ENCODE data around the gene PHF1.
"Not testable (repeated sequence)": the region's sequence is repeated elsewhere in the genome, so short reads cannot be mapped to it uniquely, and the experiment has no call there.

The PHF1 gene

GRCh38 chr6:33392979-33393378 is 17.8 kb upstream of the PHF1 start:
- H3K4me3 ChIP-seq (ENCODE audit: low read depth, low read length) = peak overlapping the region; percentile 97
- TF ChIP-seq CTCF (IDR thresholded peaks at IDR 0.05; ENCODE audit: control insufficient read depth, extremely low read depth, insufficient read depth) = no peak
- no peak for DNase-seq (ENCODE audit: low read depth)

- no peak for TF ChIP-seq CTCF (IDR thresholded peaks at IDR 0.05; ENCODE audit: control insufficient read depth, extremely low read depth, insufficient read depth)
- DNase-seq (ENCODE audit: low read depth) = no peak
- H3K4me3 ChIP-seq (ENCODE audit: low read depth, low read length) = no peak overlapping the region
These were observed 13.3 kb upstream of the PHF1 start for GRCh38 chr6:33397541-33397940.

GRCh38 chr6:33398601-33399000 is 12.2 kb upstream of the PHF1 start:
- H3K4me3 ChIP-seq (ENCODE audit: low read depth, low read length); DNase-seq (ENCODE audit: low read depth): not testable (repeated sequence)

- not testable (repeated sequence) for DNase-seq (ENCODE audit: low read depth)
These were observed 10.9 kb upstream of the PHF1 start for GRCh38 chr6:33399881-33400280.

DNA sequence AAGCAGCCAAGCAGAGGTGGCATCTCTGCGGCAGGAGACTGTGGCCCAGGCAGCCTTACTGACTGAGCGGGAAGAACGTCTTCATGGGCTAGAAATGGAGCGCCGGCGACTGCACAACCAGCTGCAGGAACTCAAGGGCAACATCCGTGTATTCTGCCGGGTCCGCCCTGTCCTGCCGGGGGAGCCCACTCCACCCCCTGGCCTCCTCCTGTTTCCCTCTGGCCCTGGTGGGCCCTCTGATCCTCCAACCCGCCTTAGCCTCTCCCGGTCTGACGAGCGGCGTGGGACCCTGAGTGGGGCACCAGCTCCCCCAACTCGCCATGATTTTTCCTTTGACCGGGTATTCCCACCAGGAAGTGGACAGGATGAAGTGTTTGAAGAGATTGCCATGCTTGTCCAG is 5.9 kb upstream of the PHF1 start:
- no peak for TF ChIP-seq CTCF (IDR thresholded peaks at IDR 0.05; ENCODE audit: control insufficient read depth, extremely low read depth, insufficient read depth)
- no peak overlapping the region for H3K4me3 ChIP-seq (ENCODE audit: low read depth, low read length)
- DNase-seq (ENCODE audit: low read depth) = no peak

More at GRCh38 chr6:33399881-33400280, 10.9 kb upstream of the PHF1 start:
- H3K4me3 ChIP-seq (ENCODE audit: low read depth, low read length) = not testable (repeated sequence)

DNA sequence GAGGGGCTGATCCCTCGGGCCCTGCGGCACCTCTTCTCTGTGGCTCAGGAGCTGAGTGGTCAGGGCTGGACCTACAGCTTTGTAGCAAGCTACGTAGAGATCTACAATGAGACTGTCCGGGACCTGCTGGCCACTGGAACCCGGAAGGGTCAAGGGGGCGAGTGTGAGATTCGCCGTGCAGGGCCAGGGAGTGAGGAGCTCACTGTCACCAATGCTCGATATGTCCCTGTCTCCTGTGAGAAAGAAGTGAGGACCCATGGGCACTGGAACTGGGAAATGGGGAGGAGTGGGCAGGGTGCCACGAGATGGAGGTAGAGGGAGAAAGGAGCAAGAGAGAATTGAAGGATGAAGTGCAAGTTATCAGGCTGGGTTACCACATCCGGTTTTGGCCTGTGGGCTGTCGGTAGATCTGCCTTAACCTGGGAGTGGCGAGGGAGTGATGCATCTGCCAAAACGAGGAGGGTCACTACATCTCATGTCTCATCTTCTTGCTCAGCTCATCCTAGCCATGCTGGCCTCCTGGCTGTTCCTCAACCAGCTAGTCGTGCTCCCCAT is 5.4 kb upstream of the PHF1 start:
- H3K4me3 ChIP-seq (ENCODE audit: low read depth, low read length) = no peak overlapping the region
- TF ChIP-seq CTCF (IDR thresholded peaks at IDR 0.05; ENCODE audit: control insufficient read depth, extremely low read depth, insufficient read depth) = no peak
- no peak for DNase-seq (ENCODE audit: low read depth)

GRCh38 chr6:33406126-33406525 is 4.7 kb upstream of the PHF1 start:
- DNase-seq (ENCODE audit: low read depth) = no peak
- TF ChIP-seq CTCF (IDR thresholded peaks at IDR 0.05; ENCODE audit: control insufficient read depth, extremely low read depth, insufficient read depth) = no peak
- no peak overlapping the region for H3K4me3 ChIP-seq (ENCODE audit: low read depth, low read length)

DNA sequence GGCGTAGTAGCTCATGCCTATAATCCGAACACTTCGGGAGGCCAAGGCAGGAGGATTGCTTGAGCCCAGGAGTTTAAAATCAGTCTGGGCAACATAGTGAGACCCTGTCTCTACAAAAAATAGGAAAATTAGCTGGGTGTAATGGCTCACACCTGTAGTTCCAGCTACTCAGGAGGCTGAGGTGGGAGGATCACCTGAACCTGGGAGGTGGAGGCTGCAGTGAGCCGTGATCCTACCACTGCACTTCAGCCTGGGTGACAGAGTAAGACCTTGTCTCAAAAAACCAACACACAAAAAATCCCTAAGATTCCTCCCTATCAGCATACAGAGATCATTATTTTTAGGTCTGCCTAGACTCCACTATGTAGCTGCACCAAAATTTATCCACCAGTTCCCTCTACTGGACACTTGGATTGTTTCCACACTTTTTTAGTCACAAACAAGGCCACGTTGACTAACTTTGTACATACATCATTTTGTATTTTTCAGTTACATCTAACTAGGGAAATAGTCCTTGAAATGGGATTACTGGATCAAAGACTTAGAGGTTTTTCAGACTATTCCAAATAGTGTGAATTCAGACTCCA is 3.6 kb upstream of the PHF1 start:
- TF ChIP-seq CTCF (IDR thresholded peaks at IDR 0.05; ENCODE audit: control insufficient read depth, extremely low read depth, insufficient read depth) = peak; percentile 39
- DNase-seq (ENCODE audit: low read depth) = no peak
- H3K4me3 ChIP-seq (ENCODE audit: low read depth, low read length) = no peak overlapping the region

All from LNCaP clone FGC (cell line).